Sigmoid colon (tissue), 7 donors: ENCODE measurements around the gene BCAS3. TPM values are rescaled to one million over a fixed set of nuclear protein-coding genes. Genes with fewer than 3 reads are reported as not detected.

Experiments
- DNase-seq: peaks from one replicate; pipeline ENCODE4 v3.0.0-alpha.2; 2019
- H3K27ac ChIP-seq, 4 donors: fragments of 200-600 bp; sonication (generic); one replicate each; pipeline ENCODE4 v1.5.1; 2016 to 2019; ENCODE audit warnings: mild to moderate bottlenecking in 1 of 4
- H3K27me3 ChIP-seq, 3 donors: fragments of 200-600 bp; sonication (generic); one replicate each; pipeline ENCODE4 v1.5.1; 2019; ENCODE audit warnings: mild to moderate bottlenecking in 1 of 3
- H3K36me3 ChIP-seq, 4 donors: fragments of 200-600 bp; sonication (generic); one replicate each; pipeline ENCODE4 v1.5.1; 2016 to 2019
- H3K4me1 ChIP-seq, 4 donors: fragments of 200-600 bp; sonication (generic); one replicate each; pipeline ENCODE4 v1.5.1; 2017 to 2019
- H3K4me3 ChIP-seq, 4 donors: fragments of 200-600 bp; sonication (generic); one replicate each; pipeline ENCODE4 v1.5.1; 2017 to 2019; ENCODE audit warnings: mild to moderate bottlenecking in 2 of 4, moderate library complexity in 1 of 4
- H3K9me3 ChIP-seq, 4 donors: fragments of 200-600 bp in 3 of 4; sonication (generic) in 3 of 4; one replicate each; pipeline versions ENCODE4 v1.5.1 to v1.6.1; 2013 to 2019
- CTCF ChIP-seq, 4 experiments: fragments of 450-650 bp in 3 of 4; fragments of 200-600 bp in 1 of 4; IDR thresholded peaks; one replicate each; pipeline ENCODE4 v1.5.1; 2016 to 2019; ENCODE audit warnings: antibody characterized with exemption in 4 of 4, mild to moderate bottlenecking in 3 of 4, moderate library complexity in 2 of 4
- EP300 ChIP-seq, 4 donors: sonication (generic); formaldehyde crosslinking; IDR thresholded peaks; one replicate each; pipeline ENCODE4 v1.6.1; 2017; ENCODE audit warnings: antibody characterized with exemption in 4 of 4
- POLR2A ChIP-seq, 2 donors: fragments of 450-650 bp; IDR thresholded peaks; one replicate each; pipeline ENCODE4 v1.6.1; 2016; ENCODE audit warnings: antibody characterized with exemption in 2 of 2, mild to moderate bottlenecking in 2 of 2, moderate library complexity in 2 of 2
- POLR2AphosphoS5 ChIP-seq, 4 donors: sonication (generic); formaldehyde crosslinking; IDR thresholded peaks; one replicate each; pipeline ENCODE4 v1.6.1; 2017; ENCODE audit warnings: antibody characterized with exemption in 4 of 4
- WGBS, 2 donors: extraction: QIAGEN DNeasy Blood & Tissue Kit; methylation state at CpG; one replicate each; pipeline ENCODE4 v1.1.7; 2013; 5-methylcytosine and 5-hydroxymethylcytosine counted together
- intact Hi-C: fragments of 100-400 bp; cut with DNase I; formaldehyde crosslinking; loops from one replicate; pipeline ENCODE4 v1.15.1; 2023
- polyA plus RNA-seq, 3 donors: library from polyadenylated mRNA; stranded (reverse); fragments of 200-250 nt; gene quantifications; one replicate each; pipeline ENCODE4 v1.2.3, GENCODE V29; 2013
- total RNA-seq, 4 donors: library from RNA; depleted of rRNA; stranded (reverse); fragments of >200 nt; gene quantifications; one replicate each; pipeline ENCODE4 v1.1.0, GENCODE V29; 2016
- donor health status: healthy with polysubstance abuse.
- donor health status: Bipolar disorder and iron deficiency.
- donor health status: healthy.

Gene BCAS3
- total and polyA plus RNA-seq, 7 donors, result 6.3 to 38.5 (median 28.5) TPM

- Histone ChIP-seq H3K4me3 (no peak overlapping the region), H3K27ac (peak overlapping the region in 1 of 4 donors; percentile 39), H3K4me1 (peaks cover 0 to 42% (median 37%) of the 10 kb centered on the region in 4 donors), H3K27me3 (peaks cover 41 to 65% (median 48%) of the 10 kb centered on the region in 3 donors), H3K9me3 (no peaks in the 10 kb centered on the region), H3K36me3 (no peaks in the 10 kb centered on the region)
- 73 to 82% methylated on average over 10 of the region's 10 CpGs for WGBS, 2 donors
- no peak for TF ChIP-seq CTCF (IDR thresholded peaks at IDR 0.05)
- TF ChIP-seq POLR2A (IDR thresholded peaks at IDR 0.05), result no peak
- TF ChIP-seq POLR2AphosphoS5 (IDR thresholded peaks at IDR 0.05), result no peak
- no peak for TF ChIP-seq EP300 (IDR thresholded peaks at IDR 0.05)
- no peak for DNase-seq
- intact Hi-C loops, result no loop called here
These were observed 717.2 kb downstream of the BCAS3 start for GRCh38 chr17:61394630-61395408.

GRCh38 chr17:61395409-61395982, 717.8 kb downstream of the BCAS3 start:
- no peaks in the 10 kb centered on the region for H3K36me3 ChIP-seq
- H3K27ac ChIP-seq, result peak overlapping the region in 3 of 4 donors; percentile 0 to 62 (median 39)
- peaks cover 42 to 65% (median 51%) of the 10 kb centered on the region in 3 donors for H3K27me3 ChIP-seq
- intact Hi-C loops, result no loop called here
- TF ChIP-seq POLR2AphosphoS5 (IDR thresholded peaks at IDR 0.05), result no peak
- TF ChIP-seq POLR2A (IDR thresholded peaks at IDR 0.05), result no peak
- no peak for TF ChIP-seq EP300 (IDR thresholded peaks at IDR 0.05)
- no peak for TF ChIP-seq CTCF (IDR thresholded peaks at IDR 0.05)
- no peak for DNase-seq
- 35 to 48% methylated on average over 38 of the region's 38 CpGs for WGBS, 2 donors
- H3K4me1 ChIP-seq, result peaks cover 0 to 41% (median 39%) of the 10 kb centered on the region in 4 donors
- peak overlapping the region in 2 of 4 donors; percentile 24 to 38 for H3K4me3 ChIP-seq
- no peaks in the 10 kb centered on the region for H3K9me3 ChIP-seq

GRCh38 chr17:61395983-61396585, 718.4 kb downstream of the BCAS3 start:
- DNase-seq, result no peak
- TF ChIP-seq POLR2AphosphoS5 (IDR thresholded peaks at IDR 0.05) (no peak), CTCF (IDR thresholded peaks at IDR 0.05) (no peak), EP300 (IDR thresholded peaks at IDR 0.05) (no peak), POLR2A (IDR thresholded peaks at IDR 0.05) (no peak)
- WGBS, 2 donors, result 4 to 8% methylated on average over 63 of the region's 63 CpGs
- intact Hi-C loops, result no loop called here
- H3K36me3 ChIP-seq, result no peaks in the 10 kb centered on the region
- peaks cover 47 to 65% (median 57%) of the 10 kb centered on the region in 3 donors for H3K27me3 ChIP-seq
- H3K4me1 ChIP-seq, result peaks cover 0 to 47% (median 45%) of the 10 kb centered on the region in 4 donors
- no peaks in the 10 kb centered on the region for H3K9me3 ChIP-seq
- peak overlapping the region; percentile 32 to 92 (median 48) for H3K27ac ChIP-seq
- H3K4me3 ChIP-seq, result peak overlapping the region in 3 of 4 donors; percentile 6 to 38 (median 24)

- peak overlapping the region; percentile 32 to 92 (median 48) for H3K27ac ChIP-seq
- TF ChIP-seq POLR2A (IDR thresholded peaks at IDR 0.05), result no peak
- TF ChIP-seq EP300 (IDR thresholded peaks at IDR 0.05), result no peak
- TF ChIP-seq CTCF (IDR thresholded peaks at IDR 0.05), result no peak
- TF ChIP-seq POLR2AphosphoS5 (IDR thresholded peaks at IDR 0.05), result no peak
- H3K4me3 ChIP-seq, result peak overlapping the region in 3 of 4 donors; percentile 24 to 38 (median 32)
- DNase-seq, result no peak
- H3K9me3 ChIP-seq, result no peaks in the 10 kb centered on the region
- intact Hi-C loops, result no loop called here
- peaks cover 53 to 70% (median 62%) of the 10 kb centered on the region in 3 donors for H3K27me3 ChIP-seq
- 5 to 6% methylated on average over 46 of the region's 46 CpGs for WGBS, 2 donors
- H3K4me1 ChIP-seq, result peaks cover 0 to 49% (median 47%) of the 10 kb centered on the region in 4 donors
- H3K36me3 ChIP-seq, result no peaks in the 10 kb centered on the region
These were observed 719.0 kb downstream of the BCAS3 start for GRCh38 chr17:61396586-61397085.
